ENCODE data around the gene ESYT1.
A peak's percentile ranks its signal among the peaks of the same experiment; 100 is the strongest.

Gene ESYT1

GRCh38 chr12:56145217-56145616 is 17.1 kb downstream of the ESYT1 start:
- TF ChIP-seq, protein P1, sequence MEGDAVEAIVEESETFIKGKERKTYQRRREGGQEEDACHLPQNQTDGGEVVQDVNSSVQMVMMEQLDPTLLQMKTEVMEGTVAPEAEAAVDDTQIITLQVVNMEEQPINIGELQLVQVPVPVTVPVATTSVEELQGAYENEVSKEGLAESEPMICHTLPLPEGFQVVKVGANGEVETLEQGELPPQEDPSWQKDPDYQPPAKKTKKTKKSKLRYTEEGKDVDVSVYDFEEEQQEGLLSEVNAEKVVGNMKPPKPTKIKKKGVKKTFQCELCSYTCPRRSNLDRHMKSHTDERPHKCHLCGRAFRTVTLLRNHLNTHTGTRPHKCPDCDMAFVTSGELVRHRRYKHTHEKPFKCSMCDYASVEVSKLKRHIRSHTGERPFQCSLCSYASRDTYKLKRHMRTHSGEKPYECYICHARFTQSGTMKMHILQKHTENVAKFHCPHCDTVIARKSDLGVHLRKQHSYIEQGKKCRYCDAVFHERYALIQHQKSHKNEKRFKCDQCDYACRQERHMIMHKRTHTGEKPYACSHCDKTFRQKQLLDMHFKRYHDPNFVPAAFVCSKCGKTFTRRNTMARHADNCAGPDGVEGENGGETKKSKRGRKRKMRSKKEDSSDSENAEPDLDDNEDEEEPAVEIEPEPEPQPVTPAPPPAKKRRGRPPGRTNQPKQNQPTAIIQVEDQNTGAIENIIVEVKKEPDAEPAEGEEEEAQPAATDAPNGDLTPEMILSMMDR (conservative IDR thresholded peaks at IDR 0.05): no peak

GRCh38 chr12:56146492-56147460 is 18.7 kb downstream of the ESYT1 start:
- TF ChIP-seq, protein P1 (conservative IDR thresholded peaks at IDR 0.05): no peak
- H3K27ac ChIP-seq: no peak overlapping the region

More at GRCh38 chr12:56145217-56145616, 17.1 kb downstream of the ESYT1 start:
- no peak overlapping the region for H3K27ac ChIP-seq

- peak overlapping the region; percentile 95; the same call in 1 of the 2 replicates for H3K27ac ChIP-seq
- TF ChIP-seq, protein P1 (conservative IDR thresholded peaks at IDR 0.05): no peak
Observed at GRCh38 chr12:56150563-56150962, 22.5 kb downstream of the ESYT1 start.

GRCh38 chr12:56151672-56152131 is 23.6 kb downstream of the ESYT1 start:
- peak overlapping the region; percentile 95 for H3K27ac ChIP-seq
- TF ChIP-seq, protein P1 (conservative IDR thresholded peaks at IDR 0.05): peak; percentile 71

- peak within 1 kb of the TSS; percentile 95 for H3K27ac ChIP-seq
Observed at GRCh38 chr12:56152132-56152755, 24.2 kb downstream of the ESYT1 start, which contains the start of gene MYL6B. MYL6B (plus strand) TSS chr12:56152587; CDS start chr12:56153919, 1,332 bp downstream.

GRCh38 chr12:56152756-56153677 is 24.9 kb downstream of the ESYT1 start:
- H3K27ac ChIP-seq: peak overlapping the region; percentile 95
- TF ChIP-seq, protein P1 (conservative IDR thresholded peaks at IDR 0.05): no peak

More at GRCh38 chr12:56152132-56152755, 24.2 kb downstream of the ESYT1 start, which contains the start of gene MYL6B:
- TF ChIP-seq, protein P1 (conservative IDR thresholded peaks at IDR 0.05): no peak

Measured in VCaP (cell line).